Measurements from ENCODE around the gene PGM3.

PGM3 gene

GRCh38 chr6:83190626-83191025 is 2.4 kb downstream of the PGM3 start:
- TF ChIP-seq CTCF (IDR thresholded peaks at IDR 0.05; ENCODE audit: low read depth, low read length, poor library complexity, severe bottlenecking) (no peak), EZH2phosphoT487 (IDR thresholded peaks at IDR 0.05; ENCODE audit: borderline replicate concordance, low read length) (no peak)
- Histone ChIP-seq H3K4me3 (ENCODE audit: low read length) (no peak overlapping the region), H3K36me3 (ENCODE audit: control insufficient read depth, low read length) (peaks cover 30% of the 10 kb centered on the region), H3K9me3 (ENCODE audit: control insufficient read depth, insufficient read depth, low read length) (no peaks in the 10 kb centered on the region), H3K27me3 (ENCODE audit: control insufficient read depth, low read length) (no peaks in the 10 kb centered on the region), H3F3A (ENCODE audit: control insufficient read depth, insufficient read depth) (no peaks in the 10 kb centered on the region), H3K79me2 (ENCODE audit: control insufficient read depth, low read length) (peaks cover 23% of the 10 kb centered on the region), H4K20me1 (ENCODE audit: control insufficient read depth, insufficient read depth, low read depth, low read length) (no peaks in the 10 kb centered on the region), H3K27ac (ENCODE audit: low read depth, low read length) (no peak overlapping the region), H3K4me1 (ENCODE audit: control insufficient read depth, low read length) (peaks cover 14% of the 10 kb centered on the region), H3K4me2 (ENCODE audit: low read length) (no peak overlapping the region), H3K9me2 (replicated peaks; ENCODE audit: control insufficient read depth, low read length) (no peaks in the 10 kb centered on the region)

- H3K27ac ChIP-seq (ENCODE audit: low read depth, low read length), result no peak overlapping the region
- H3K4me3 ChIP-seq (ENCODE audit: low read length), result no peak overlapping the region
- no peak overlapping the region for H3K4me2 ChIP-seq (ENCODE audit: low read length)
- TF ChIP-seq CTCF (IDR thresholded peaks at IDR 0.05; ENCODE audit: low read depth, low read length, poor library complexity, severe bottlenecking) (no peak), EZH2phosphoT487 (IDR thresholded peaks at IDR 0.05; ENCODE audit: borderline replicate concordance, low read length) (no peak)
- no peaks in the 10 kb centered on the region for H3F3A ChIP-seq (ENCODE audit: control insufficient read depth, insufficient read depth)
- no peaks in the 10 kb centered on the region for H3K9me3 ChIP-seq (ENCODE audit: control insufficient read depth, insufficient read depth, low read length)
- peaks cover 43% of the 10 kb centered on the region for H3K36me3 ChIP-seq (ENCODE audit: control insufficient read depth, low read length)
- H3K79me2 ChIP-seq (ENCODE audit: control insufficient read depth, low read length), result peaks cover 23% of the 10 kb centered on the region
- H3K27me3 ChIP-seq (ENCODE audit: control insufficient read depth, low read length), result no peaks in the 10 kb centered on the region
- peaks cover 6% of the 10 kb centered on the region for H3K4me1 ChIP-seq (ENCODE audit: control insufficient read depth, low read length)
- H3K9me2 ChIP-seq (replicated peaks; ENCODE audit: control insufficient read depth, low read length), result no peaks in the 10 kb centered on the region
- no peaks in the 10 kb centered on the region for H4K20me1 ChIP-seq (ENCODE audit: control insufficient read depth, insufficient read depth, low read depth, low read length)
These were observed 4.6 kb downstream of the PGM3 start for GRCh38 chr6:83188501-83188900.

GRCh38 chr6:83185096-83185495 is 8.0 kb downstream of the PGM3 start:
- peaks cover 62% of the 10 kb centered on the region for H3K36me3 ChIP-seq (ENCODE audit: control insufficient read depth, low read length)
- no peak overlapping the region for H3K4me3 ChIP-seq (ENCODE audit: low read length)
- H3K79me2 ChIP-seq (ENCODE audit: control insufficient read depth, low read length), result 0 out of 2 replicates have a peak, but pooled peaks cover 4% of the 10 kb centered on the region
- no peaks in the 10 kb centered on the region for H4K20me1 ChIP-seq (ENCODE audit: control insufficient read depth, insufficient read depth, low read depth, low read length)
- H3K4me1 ChIP-seq (ENCODE audit: control insufficient read depth, low read length), result peaks cover 5% of the 10 kb centered on the region; the same call in 1 of the 2 replicates
- H3K9me2 ChIP-seq (replicated peaks; ENCODE audit: control insufficient read depth, low read length), result no peaks in the 10 kb centered on the region
- no peak overlapping the region for H3K27ac ChIP-seq (ENCODE audit: low read depth, low read length)
- H3K4me2 ChIP-seq (ENCODE audit: low read length), result no peak overlapping the region
- TF ChIP-seq EZH2phosphoT487 (IDR thresholded peaks at IDR 0.05; ENCODE audit: borderline replicate concordance, low read length) (no peak), CTCF (IDR thresholded peaks at IDR 0.05; ENCODE audit: low read depth, low read length, poor library complexity, severe bottlenecking) (no peak)
- no peaks in the 10 kb centered on the region for H3K27me3 ChIP-seq (ENCODE audit: control insufficient read depth, low read length)
- no peaks in the 10 kb centered on the region for H3K9me3 ChIP-seq (ENCODE audit: control insufficient read depth, insufficient read depth, low read length)
- H3F3A ChIP-seq (ENCODE audit: control insufficient read depth, insufficient read depth), result no peaks in the 10 kb centered on the region

All from DOHH2 (cell line).